Activated CD4-positive, alpha-beta T cell treated with anti-CD3 and anti-CD28 coated beads for 1 hour (primary cell): Measurements from ENCODE around the gene MARVELD3.
"Not testable (repeated sequence)": the region's sequence is repeated elsewhere in the genome, so short reads cannot be mapped to it uniquely, and the experiment has no call there.

ENCODE experiments used
- DNase-seq: peaks from one replicate; pipeline ENCODE4 v3.0.0-alpha.2; 2020

MARVELD3 gene

DNA sequence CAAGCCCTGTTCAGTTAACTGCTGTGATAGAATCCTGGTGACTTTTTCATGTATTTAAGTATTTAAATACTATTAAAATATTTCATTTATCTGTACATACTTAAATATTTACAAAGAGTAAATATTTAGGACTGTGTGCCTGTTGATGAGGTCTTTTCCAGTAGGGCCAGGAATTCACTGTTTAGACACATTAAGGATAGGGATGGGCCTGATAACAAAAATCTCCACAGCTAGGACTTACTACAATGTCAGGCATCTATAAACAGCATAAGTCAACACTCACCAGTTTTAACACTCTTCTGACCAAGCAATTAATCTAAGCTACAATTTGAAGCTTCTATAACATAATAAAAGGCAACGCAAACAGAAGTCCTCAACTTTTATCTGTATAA lies 47.6 kb downstream of the MARVELD3 start:
- DNase-seq, result no peak

- DNase-seq, result no peak
Measured at GRCh38 chr16:71674229-71674628, 48.2 kb downstream of the MARVELD3 start.

DNA sequence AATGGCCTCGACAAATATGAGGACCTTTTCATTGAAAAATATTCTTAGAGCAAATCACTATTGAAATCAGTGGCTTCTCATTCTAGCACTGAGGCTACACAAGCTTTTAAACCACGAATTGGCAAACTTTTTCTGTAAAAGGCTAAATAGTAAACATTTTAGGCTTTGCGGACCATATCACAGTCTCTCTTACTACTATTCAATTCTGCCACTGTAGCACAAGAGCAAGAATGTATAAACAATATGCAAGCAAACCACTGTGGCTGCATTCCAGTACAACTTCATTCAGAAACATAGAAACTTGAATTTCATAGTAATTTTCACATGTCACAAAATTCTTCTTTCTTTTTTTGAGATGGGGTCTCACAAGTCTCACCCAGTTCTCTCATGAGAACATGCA lies 49.4 kb downstream of the MARVELD3 start:
- DNase-seq, result no peak

- DNase-seq, result no peak
Measured at GRCh38 chr16:71676236-71676635, 50.3 kb downstream of the MARVELD3 start.

DNA sequence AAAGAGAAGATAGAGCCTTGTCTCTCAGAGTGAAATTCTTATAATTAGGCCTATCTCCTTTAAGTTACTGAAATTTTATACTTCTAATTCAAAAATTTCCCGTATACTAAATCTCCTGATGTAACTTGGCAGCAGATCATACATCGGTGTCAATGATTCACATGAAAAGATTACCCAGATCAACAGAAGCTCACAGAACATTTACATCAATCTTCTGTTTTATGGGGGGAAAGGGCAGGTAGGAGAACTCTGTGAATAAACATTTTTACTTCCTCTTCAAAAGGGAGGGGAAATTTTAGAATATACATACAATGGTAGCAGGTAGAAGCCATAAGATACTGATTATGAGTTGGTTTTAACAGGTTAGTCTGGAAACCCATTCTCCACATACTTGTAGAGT lies 55.4 kb downstream of the MARVELD3 start:
- no peak for DNase-seq

GRCh38 chr16:71684280-71684679 lies 58.3 kb downstream of the MARVELD3 start:
- not testable (repeated sequence) for DNase-seq
